Medulla oblongata (tissue), 1 donor: ENCODE data around the gene IL34.

ENCODE experiments used
- DNase-seq: peaks from one replicate; pipeline ENCODE4 v3.0.0-alpha.2; 2015; ENCODE audit errors: extremely low spot score

IL34 gene

GRCh38 chr16:70687671-70688245 lies 41.4 kb downstream of the IL34 start:
- no peak for DNase-seq

GRCh38 chr16:70688246-70688742 lies 41.9 kb downstream of the IL34 start:
- DNase-seq: peak; percentile 92

GRCh38 chr16:70689035-70689969 lies 42.9 kb downstream of the IL34 start:
- peak; percentile 48 for DNase-seq

GRCh38 chr16:70689970-70690891 lies 43.9 kb downstream of the IL34 start:
- DNase-seq: no peak

DNA sequence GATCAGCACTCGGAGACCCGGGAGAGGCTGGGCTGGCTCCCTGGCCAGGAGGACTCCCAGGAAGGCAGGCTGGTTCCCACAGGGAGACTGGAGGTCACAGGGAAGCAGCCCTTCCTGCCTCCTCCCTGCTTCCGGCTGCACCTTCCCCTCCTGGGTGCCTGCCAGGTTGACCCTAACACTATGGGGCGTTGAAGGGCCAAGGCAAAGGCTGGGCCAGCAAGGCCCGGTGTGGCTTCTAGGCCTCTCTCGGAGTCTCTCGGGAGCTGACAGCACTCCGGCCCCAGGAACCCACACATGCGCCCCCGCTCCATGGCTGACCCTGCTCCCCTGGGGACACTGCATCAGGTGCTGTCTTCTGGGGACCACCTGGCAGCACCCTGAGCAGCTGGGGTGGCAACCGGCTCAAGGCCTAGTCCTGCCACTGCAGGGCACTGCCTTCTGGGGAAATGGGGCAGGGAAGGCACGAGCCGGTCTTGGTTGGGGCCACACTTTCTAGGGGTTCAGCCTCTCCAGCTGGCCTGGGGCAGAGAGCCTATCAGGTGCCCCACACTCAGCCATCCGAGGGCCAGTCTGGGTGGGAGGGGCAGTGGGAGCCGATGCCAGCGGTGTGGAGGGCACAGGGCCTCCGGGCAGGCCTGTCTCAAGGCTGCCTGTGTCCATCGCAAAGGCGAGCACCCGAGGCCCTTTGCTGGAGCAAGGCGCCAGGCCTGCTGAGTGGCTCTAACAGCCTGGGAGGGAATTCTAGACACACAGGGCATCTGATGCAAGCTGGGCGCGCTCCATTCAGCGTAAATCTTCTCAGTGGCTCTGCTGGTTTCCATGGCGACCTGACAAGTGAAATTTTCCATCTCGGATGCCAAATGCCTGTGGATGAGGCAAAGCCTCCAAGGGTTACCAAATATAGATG lies 45.1 kb downstream of the IL34 start:
- peak; percentile 94 for DNase-seq

GRCh38 chr16:70692130-70692872 lies 45.9 kb downstream of the IL34 start:
- no peak for DNase-seq

GRCh38 chr16:70692873-70693671 lies 46.7 kb downstream of the IL34 start:
- no peak for DNase-seq

DNA sequence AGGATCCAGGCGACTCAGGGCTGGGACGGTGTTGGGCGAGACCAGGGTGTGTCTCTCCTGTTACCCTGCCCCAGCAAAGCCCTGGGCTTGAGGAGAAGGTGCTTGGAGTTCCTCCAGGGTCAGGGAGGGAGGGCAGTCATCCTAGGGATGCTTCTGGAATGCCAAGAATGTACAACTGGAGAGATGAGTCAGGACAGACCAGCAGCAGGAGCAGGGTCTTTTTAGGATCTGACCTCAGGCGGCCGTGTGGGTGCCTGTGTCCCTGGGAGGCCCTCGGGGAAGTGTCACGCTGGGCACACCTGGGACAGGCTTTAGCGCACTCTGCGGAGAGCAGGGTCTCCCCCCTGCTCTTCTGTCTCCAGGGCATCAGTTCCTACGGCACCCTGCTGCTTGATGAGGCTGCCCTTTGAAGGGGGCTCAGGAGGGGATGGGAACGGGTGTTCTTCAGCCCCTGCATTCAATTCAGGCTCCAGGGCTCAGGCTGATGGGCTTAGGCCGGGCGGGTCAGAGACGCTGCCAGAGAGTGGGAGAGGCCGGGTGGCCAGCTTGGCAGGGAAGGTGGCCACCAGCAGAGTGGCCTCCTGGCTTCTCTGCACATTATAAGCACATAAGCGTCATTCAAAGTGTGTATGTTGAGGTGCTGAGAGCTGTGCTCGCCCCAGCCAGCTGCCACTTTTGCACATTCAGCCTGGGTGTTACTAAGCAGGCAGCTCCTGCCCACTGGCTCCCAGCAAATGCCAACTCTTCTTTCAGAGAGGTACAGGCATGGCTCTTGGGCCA lies 47.9 kb downstream of the IL34 start:
- DNase-seq: no peak

- DNase-seq: no peak
These were observed 48.5 kb downstream of the IL34 start for GRCh38 chr16:70694868-70695218.

DNA sequence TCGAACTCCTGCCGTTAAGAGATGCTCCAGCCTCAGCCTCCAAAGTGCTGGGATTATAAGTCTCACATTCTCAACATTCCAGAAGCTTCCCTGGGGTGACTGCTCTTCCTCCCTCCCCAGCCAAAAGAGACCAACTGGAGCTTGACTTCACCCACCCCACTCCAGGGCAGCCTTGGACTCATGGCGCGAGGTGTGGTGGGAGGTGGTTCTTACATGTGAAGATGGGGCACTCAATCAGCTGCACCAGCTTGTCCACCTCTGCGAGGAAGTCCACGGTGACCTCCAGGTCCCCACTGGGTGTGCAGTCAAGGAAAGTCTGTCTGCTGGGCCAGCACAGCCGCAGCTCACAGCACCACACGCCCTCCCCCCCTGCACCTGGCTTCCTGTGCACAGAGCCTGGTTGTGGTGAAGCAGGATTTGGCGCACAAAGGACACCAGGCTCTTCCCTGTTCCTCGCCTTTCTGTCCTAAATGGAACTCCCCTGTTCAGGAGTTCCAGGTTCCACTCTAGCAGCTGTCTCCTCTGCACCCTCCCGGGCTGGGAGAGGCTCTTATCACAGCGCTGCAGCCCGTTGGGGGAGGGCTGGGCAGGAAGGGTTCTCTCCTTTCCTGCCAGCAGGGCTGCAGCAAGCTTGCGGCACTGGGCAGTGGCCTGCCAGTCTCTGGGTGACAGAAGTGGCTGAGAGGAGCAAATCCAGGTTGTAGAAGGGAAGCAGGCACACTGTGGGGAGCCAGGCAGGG lies 49.1 kb downstream of the IL34 start:
- no peak for DNase-seq

DNA sequence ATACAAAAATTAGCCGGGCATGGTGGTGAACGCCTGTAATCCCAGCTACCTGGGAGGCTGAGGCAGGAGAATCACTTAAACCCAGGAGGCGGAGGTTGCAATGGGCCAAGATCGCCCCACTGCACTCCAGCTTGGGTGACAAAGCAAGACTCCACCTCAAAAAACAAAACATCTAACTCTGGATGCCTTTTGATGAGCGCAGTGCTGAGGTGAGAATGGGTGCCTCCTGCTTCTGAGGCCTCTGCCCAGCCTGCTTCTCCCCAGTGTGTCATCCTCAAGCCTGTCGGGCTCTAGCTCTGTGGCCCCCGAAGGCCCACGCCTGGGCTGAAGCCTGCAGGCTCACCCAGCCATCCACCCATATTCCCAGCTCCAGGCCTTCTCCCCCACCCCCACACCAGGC lies 50.0 kb downstream of the IL34 start:
- no peak for DNase-seq

- DNase-seq: no peak
These were observed 50.7 kb downstream of the IL34 start for GRCh38 chr16:70696952-70697593.

DNA sequence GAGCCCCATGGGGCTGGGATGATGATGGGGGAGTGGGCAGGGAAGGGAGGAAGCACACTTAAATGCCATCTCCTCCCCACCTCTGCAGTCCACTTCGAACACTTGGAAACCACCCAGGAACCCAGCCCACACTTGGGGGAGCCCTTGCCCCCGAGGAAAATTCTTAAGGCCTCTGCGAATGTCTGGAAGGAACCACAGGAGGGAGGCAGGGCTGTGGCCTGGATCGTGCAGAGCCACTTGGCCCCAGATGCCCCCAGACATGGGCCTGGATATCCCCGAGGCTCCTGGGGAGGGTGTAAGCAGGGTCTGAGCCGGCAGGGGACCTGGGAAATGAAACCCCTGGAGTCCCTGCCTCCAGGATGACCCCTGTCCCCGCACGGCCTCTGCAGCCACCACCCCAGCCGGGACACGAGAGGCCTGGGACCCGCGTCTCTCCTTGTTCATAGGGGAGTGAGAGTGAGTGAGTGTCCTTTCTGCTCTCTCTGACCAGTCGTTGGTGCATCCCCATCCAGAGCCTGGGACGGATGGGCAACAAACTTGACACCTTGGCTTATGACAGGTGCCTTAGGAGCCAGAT lies 51.3 kb downstream of the IL34 start:
- no peak for DNase-seq

GRCh38 chr16:70698901-70699300 lies 52.5 kb downstream of the IL34 start:
- no peak for DNase-seq

- no peak for DNase-seq
These were observed 53.3 kb downstream of the IL34 start for GRCh38 chr16:70699696-70700095.

DNA sequence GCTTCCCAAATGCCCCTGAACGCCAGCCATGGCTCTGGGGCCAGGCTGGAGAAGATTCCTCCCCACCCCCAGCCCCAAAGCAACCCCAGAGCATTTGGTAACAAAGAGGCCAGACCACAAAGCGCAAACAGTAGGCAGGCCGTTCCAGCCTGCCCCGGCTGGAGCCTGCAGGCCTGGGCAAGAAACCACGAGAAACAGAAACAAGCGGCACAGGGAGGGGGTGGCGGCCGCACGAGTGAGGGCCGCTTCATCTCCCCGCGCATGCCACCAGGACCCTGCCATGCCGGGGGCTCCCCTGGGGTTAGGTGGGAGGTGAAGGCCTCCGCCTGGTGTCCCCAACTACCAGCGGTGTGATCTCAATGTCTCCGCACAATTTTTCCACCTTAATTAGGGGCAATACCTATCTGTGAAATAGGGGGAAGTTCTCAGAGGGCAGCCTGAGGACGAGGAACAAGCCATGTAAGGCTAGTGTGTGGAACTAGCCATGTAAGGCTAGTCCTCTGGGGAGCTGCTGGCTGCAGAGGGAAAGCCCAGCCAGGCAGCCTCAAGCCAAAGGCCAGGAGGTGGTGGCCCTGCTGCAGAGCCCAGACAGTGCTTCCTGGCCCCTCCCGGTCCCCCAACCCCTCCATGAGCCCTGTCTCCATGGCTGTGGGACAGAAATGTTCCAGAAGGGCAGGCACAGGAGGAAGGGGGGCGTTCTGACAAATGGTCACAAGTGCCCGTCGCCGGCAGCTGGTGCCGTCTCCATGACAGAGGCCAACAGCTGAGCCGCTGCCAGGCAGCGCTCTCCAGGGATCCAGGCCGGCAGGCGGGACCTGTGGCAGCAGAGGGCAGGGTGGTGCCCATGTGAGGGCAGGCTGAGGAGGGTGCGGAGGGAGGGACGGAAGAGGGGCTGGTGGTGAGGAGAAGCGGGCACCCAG lies 54.0 kb downstream of the IL34 start:
- DNase-seq: peak; percentile 93
